HG02973 (cell line): ENCODE results near the gene BMX.
A peak's percentile ranks its signal among the peaks of the same experiment; 100 is the strongest.

Source experiments
- ATAC-seq: cut with Tn5 transposase; IDR thresholded peaks from one replicate; pipeline ENCODE4 v1.9.1; 2021; ENCODE audit warnings: moderate library complexity; ENCODE audit not compliant: unreplicated experiment

Gene BMX

GRCh38 chrX:15505101-15505500, 4.5 kb downstream of the BMX start:
- no peak for ATAC-seq

GRCh38 chrX:15507005-15507404, 6.4 kb downstream of the BMX start:
- ATAC-seq, result no peak

- ATAC-seq, result no peak
Measured at GRCh38 chrX:15509845-15510244, 9.2 kb downstream of the BMX start.

- ATAC-seq, result no peak
Measured at GRCh38 chrX:15511563-15511962, 11.0 kb downstream of the BMX start.

- no peak for ATAC-seq
Measured at GRCh38 chrX:15512401-15512965, 11.9 kb downstream of the BMX start.

GRCh38 chrX:15514279-15514678, 13.7 kb downstream of the BMX start:
- no peak for ATAC-seq

GRCh38 chrX:15515931-15516330, 15.3 kb downstream of the BMX start:
- ATAC-seq, result no peak

- no peak for ATAC-seq
Measured at GRCh38 chrX:15522464-15522863, 21.9 kb downstream of the BMX start.

GRCh38 chrX:15523088-15523487, 22.5 kb downstream of the BMX start:
- ATAC-seq, result no peak

GRCh38 chrX:15524417-15524816, 23.8 kb downstream of the BMX start:
- no peak for ATAC-seq

GRCh38 chrX:15525664-15526416, 25.2 kb downstream of the BMX start:
- no peak for ATAC-seq

GRCh38 chrX:15529165-15529564, 28.6 kb downstream of the BMX start:
- no peak for ATAC-seq

GRCh38 chrX:15530318-15530717, 29.7 kb downstream of the BMX start:
- ATAC-seq, result no peak

GRCh38 chrX:15546745-15547144, 46.1 kb downstream of the BMX start:
- ATAC-seq, result no peak

GRCh38 chrX:15547356-15547755, 46.7 kb downstream of the BMX start:
- ATAC-seq, result no peak

GRCh38 chrX:15549189-15550012, 48.8 kb downstream of the BMX start:
- ATAC-seq, result no peak

GRCh38 chrX:15559227-15559626, 58.6 kb downstream of the BMX start:
- ATAC-seq, result no peak

GRCh38 chrX:15560924-15561323, 60.3 kb downstream of the BMX start:
- no peak for ATAC-seq

- no peak for ATAC-seq
Measured at GRCh38 chrX:15563056-15563455, 62.4 kb downstream of the BMX start.

- ATAC-seq, result peak; percentile 71
Measured at GRCh38 chrX:15564981-15565579, 64.5 kb downstream of the BMX start.

- no peak for ATAC-seq
Measured at GRCh38 chrX:15566244-15566643, 65.6 kb downstream of the BMX start.

- ATAC-seq, result no peak
Measured at GRCh38 chrX:15567267-15567666, 66.7 kb downstream of the BMX start.
